Spleen (tissue), 7 donors: ENCODE data around the gene UTS2R.

ENCODE experiments used
- CTCF ChIP-seq, 11 experiments: fragments of 200-600 bp in 7 of 11; fragments of 450-650 bp in 4 of 11; sonication (generic) in 4 of 11; IDR thresholded peaks in 8 of 11; conservative IDR thresholded peaks in 3 of 11; 1 replicate in 7 of 11; 2 replicates in 4 of 11; pipeline versions ENCODE4 v1.4.0 to v1.8.0; 2016 to 2021; ENCODE audit warnings: antibody characterized with exemption in 11 of 11, inconsistent platforms in 4 of 11, mild to moderate bottlenecking in 1 of 11
- POLR2A ChIP-seq, 3 donors: fragments of 450-650 bp; IDR thresholded peaks; one replicate each; pipeline ENCODE4 v1.5.1; 2017; ENCODE audit warnings: antibody characterized with exemption in 3 of 3, mild to moderate bottlenecking in 1 of 3
- POLR2AphosphoS5 ChIP-seq, 3 donors: sonication (generic); formaldehyde crosslinking; IDR thresholded peaks; one replicate each; pipeline ENCODE4 v1.5.1; 2017; ENCODE audit warnings: antibody characterized with exemption in 3 of 3
- donor health status: DM: no; HTN: no; CAD: no; lungs with moderate emphysema.
- donor health status: DM: no; HTN: no; CAD: no.
- donor health status: DM: no; HTN: no; CAD: no.

- TF ChIP-seq POLR2A (IDR thresholded peaks at IDR 0.05) (no peak), CTCF (IDR thresholded peaks at IDR 0.05 in 8 of 11, conservative IDR thresholded peaks at IDR 0.05 in 3 of 11) (no peak), POLR2AphosphoS5 (IDR thresholded peaks at IDR 0.05) (no peak)
These were observed 7.1 kb downstream of the UTS2R start for GRCh38 chr17:82378741-82379021.
